GM18526 (cell line): ENCODE data around the gene EIF4EBP3.

Experiments
- POLR2A ChIP-seq: IDR thresholded peaks from 3 replicates; pipeline ENCODE4 v1.6.1; 2011; ENCODE audit not compliant: insufficient read length; ENCODE audit errors: extremely low read depth

The EIF4EBP3 gene

GRCh38 chr5:140565024-140565779 lies 17.7 kb downstream of the EIF4EBP3 start:
- no peak for TF ChIP-seq POLR2A

GRCh38 chr5:140565780-140566095 lies 18.3 kb downstream of the EIF4EBP3 start:
- TF ChIP-seq POLR2A = no peak

- TF ChIP-seq POLR2A = no peak
These were observed 19.2 kb downstream of the EIF4EBP3 start for GRCh38 chr5:140566665-140567064.

- no peak for TF ChIP-seq POLR2A
These were observed 19.8 kb downstream of the EIF4EBP3 start for GRCh38 chr5:140567136-140567818.

- no peak for TF ChIP-seq POLR2A
These were observed 20.4 kb downstream of the EIF4EBP3 start for GRCh38 chr5:140567871-140568270.

- no peak for TF ChIP-seq POLR2A
These were observed 21.1 kb downstream of the EIF4EBP3 start for GRCh38 chr5:140568443-140569063.

GRCh38 chr5:140569197-140569596 lies 21.7 kb downstream of the EIF4EBP3 start:
- no peak for TF ChIP-seq POLR2A

GRCh38 chr5:140570058-140570457 lies 22.6 kb downstream of the EIF4EBP3 start:
- TF ChIP-seq POLR2A = no peak

- TF ChIP-seq POLR2A = no peak
These were observed 23.0 kb downstream of the EIF4EBP3 start for GRCh38 chr5:140570488-140570887.

- TF ChIP-seq POLR2A = no peak
These were observed 23.6 kb downstream of the EIF4EBP3 start for GRCh38 chr5:140571105-140571504.

GRCh38 chr5:140573683-140574082 lies 26.2 kb downstream of the EIF4EBP3 start:
- TF ChIP-seq POLR2A = no peak

- no peak for TF ChIP-seq POLR2A
These were observed 26.7 kb downstream of the EIF4EBP3 start for GRCh38 chr5:140574165-140574564.

GRCh38 chr5:140575309-140575708 lies 27.8 kb downstream of the EIF4EBP3 start:
- TF ChIP-seq POLR2A = no peak

- TF ChIP-seq POLR2A = no peak
These were observed 29.3 kb downstream of the EIF4EBP3 start for GRCh38 chr5:140576776-140577201.

GRCh38 chr5:140587495-140587894 lies 40.0 kb downstream of the EIF4EBP3 start:
- no peak for TF ChIP-seq POLR2A
